GM18867 (cell line): ENCODE results near the gene NDUFB11.
"Not testable (repeated sequence)": the region's sequence is repeated elsewhere in the genome, so short reads cannot be mapped to it uniquely, and the experiment has no call there.

Experiments
- ATAC-seq: cut with Tn5 transposase; IDR thresholded peaks from one replicate; pipeline ENCODE4 v1.9.1; 2021; ENCODE audit warnings: mild to moderate bottlenecking, moderate library complexity; ENCODE audit not compliant: unreplicated experiment

The NDUFB11 gene

GRCh38 chrX:47146936-47147859 lies 2.7 kb upstream of the NDUFB11 start:
- no peak for ATAC-seq

- no peak for ATAC-seq
Observed at GRCh38 chrX:47146121-47146935, 1.8 kb upstream of the NDUFB11 start.

- ATAC-seq = peak; percentile 30
Observed at GRCh38 chrX:47145395-47146120, 1.1 kb upstream of the NDUFB11 start.

GRCh38 chrX:47143894-47144625 lies 442 bp downstream of the NDUFB11 start:
- peak; percentile 7 for ATAC-seq

GRCh38 chrX:47138171-47138570 lies 6.3 kb downstream of the NDUFB11 start:
- ATAC-seq = no peak

- ATAC-seq = not testable (repeated sequence)
Observed at GRCh38 chrX:47135650-47136049, 8.9 kb downstream of the NDUFB11 start.

- no peak for ATAC-seq
Observed at GRCh38 chrX:47133493-47133892, 11.0 kb downstream of the NDUFB11 start.

GRCh38 chrX:47129899-47130358 lies 14.6 kb downstream of the NDUFB11 start:
- no peak for ATAC-seq

GRCh38 chrX:47129157-47129898 lies 15.2 kb downstream of the NDUFB11 start:
- peak; percentile 96 for ATAC-seq

- not testable (repeated sequence) for ATAC-seq
Observed at GRCh38 chrX:47124466-47124865, 20.0 kb downstream of the NDUFB11 start.

- not testable (repeated sequence) for ATAC-seq
Observed at GRCh38 chrX:47116551-47117110, 27.9 kb downstream of the NDUFB11 start.

GRCh38 chrX:47112316-47112954 lies 32.1 kb downstream of the NDUFB11 start:
- no peak for ATAC-seq

GRCh38 chrX:47110936-47111615 lies 33.4 kb downstream of the NDUFB11 start:
- ATAC-seq = not testable (repeated sequence)

GRCh38 chrX:47101206-47101605 lies 43.3 kb downstream of the NDUFB11 start:
- ATAC-seq = no peak

GRCh38 chrX:47098338-47099094 lies 46.0 kb downstream of the NDUFB11 start:
- no peak for ATAC-seq

- no peak for ATAC-seq
Observed at GRCh38 chrX:47097018-47097417, 47.5 kb downstream of the NDUFB11 start.

GRCh38 chrX:47093860-47094259 lies 50.6 kb downstream of the NDUFB11 start:
- ATAC-seq = no peak
